Measurements from ENCODE around the gene SULT1A3.
"Not testable (repeated sequence)": the region's sequence is repeated elsewhere in the genome, so short reads cannot be mapped to it uniquely, and the experiment has no call there.

DNA sequence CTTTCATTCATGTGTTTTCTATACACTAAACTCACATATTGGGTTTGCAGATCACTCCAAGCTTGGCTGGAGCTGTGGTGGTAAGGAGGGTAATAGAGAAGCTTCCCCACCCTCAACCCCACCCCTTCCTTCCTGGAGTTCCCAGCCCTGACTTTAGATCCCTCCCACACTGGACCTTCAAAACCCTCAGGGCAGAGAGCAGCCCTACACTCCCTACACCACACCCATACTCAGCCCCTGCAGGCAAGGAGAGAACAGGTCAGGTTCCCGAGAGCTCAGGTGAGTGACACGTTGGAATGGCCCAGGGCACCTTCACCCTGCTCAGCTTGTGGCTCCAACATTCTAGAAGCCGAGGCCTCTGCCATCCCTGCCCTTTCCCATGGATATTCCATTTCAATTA, at the start of gene SULT1A3:
- TF ChIP-seq POLR2A (IDR thresholded peaks at IDR 0.05; ENCODE audit: low read depth, low read length); TAF1 (IDR thresholded peaks at IDR 0.05; ENCODE audit: low read depth, low read length); POLR2AphosphoS5 (IDR thresholded peaks at IDR 0.05; ENCODE audit: low read depth, low read length); SPI1 (IDR thresholded peaks at IDR 0.05; ENCODE audit: low read depth, low read length); PAX5 (IDR thresholded peaks at IDR 0.05; ENCODE audit: insufficient read depth, low read length, severe bottlenecking): not testable (repeated sequence)

Data from GM12891 (cell line).